K562 (cell line): Measurements from ENCODE around the gene GPHA2. TPM values are rescaled to one million over a fixed set of nuclear protein-coding genes. Genes with fewer than 3 reads are reported as not detected.
A peak's percentile ranks its signal among the peaks of the same experiment; 100 is the strongest.

Source experiments
- ATAC-seq: fragments of 200-7000 bp; cut with Tn5 transposase; 3 replicates; pipeline ENCODE4 v1.9.1; 2020; ENCODE audit warnings: moderate library complexity
- BruUV-seq: library from RNA; stranded (reverse); fragments of 400-500 nt; replicated peaks from 2 replicates; lab custom pipeline; 2021; lab: Mats Ljungman, UMichigan
- CTCF ChIA-PET: fragments of 300-600 bp; formaldehyde crosslinking; extraction: SDS; loops from one replicate; lab custom pipeline; 2021; ENCODE audit warnings: low intra/inter-chr PET ratio; lab: Yijun Ruan, JAX
- POLR2A ChIA-PET: fragments of 300-600, 350-650 bp; sonication (Branson Sonifier 250); formaldehyde crosslinking; extraction: SDS; loops from one replicate; lab custom pipeline; 2021; ENCODE audit warnings: antibody characterized with exemption, inconsistent platforms; lab: Yijun Ruan, JAX
- DNase-seq, 4 experiments: peaks; one replicate each; pipeline versions ENCODE4 v3.0.0 to v3.0.0-alpha.2; 2011 to 2018; ENCODE audit warnings: low spot score in 3 of 4, mixed read lengths in 3 of 4; ENCODE audit errors: extremely low read depth in 1 of 4
- FAIRE-seq: peaks from 2 replicates; lab custom pipeline; 2011; peaks lifted over from hg19 to GRCh38; lab: Jason Lieb, UNC
- H2AFZ ChIP-seq: 2 replicates; pipeline ENCODE4 v1.6.0; 2011; ENCODE audit warnings: low read depth, low read length, control low read depth, inconsistent platforms
- H3K27ac ChIP-seq: fragments of 200-600 bp; 3 replicates; pipeline ENCODE4 v1.8.0; 2011; ENCODE audit warnings: low read depth, mild to moderate bottlenecking, control low read depth, inconsistent platforms, low read length, moderate library complexity, mixed read lengths; ENCODE audit errors: extremely low read depth
- H3K27me3 ChIP-seq, 2 experiments: fragments of 300-600 bp in 1 of 2; 2 replicates in 1 of 2; 3 replicates in 1 of 2; pipeline versions ENCODE4 v1.6.0 to v1.8.0; 2011; ENCODE audit warnings: inconsistent platforms in 2 of 2, low read length in 2 of 2, mild to moderate bottlenecking in 1 of 2, mixed read lengths in 1 of 2, moderate library complexity in 1 of 2; ENCODE audit not compliant: control insufficient read depth in 2 of 2, insufficient read depth in 2 of 2
- H3K36me3 ChIP-seq: fragments of 300-600 bp; 3 replicates; pipeline ENCODE4 v1.8.0; 2011; ENCODE audit warnings: mild to moderate bottlenecking, low read length, inconsistent platforms; ENCODE audit not compliant: control insufficient read depth, insufficient read depth
- H3K4me1 ChIP-seq, 2 experiments: fragments of 200-600 bp in 1 of 2; replicated peaks in 1 of 2; 2 replicates in 1 of 2; 3 replicates in 1 of 2; pipeline versions ENCODE4 v1.5.1 to v1.8.0; 2011; ENCODE audit warnings: inconsistent platforms in 2 of 2, low read length in 2 of 2, mild to moderate bottlenecking in 1 of 2, mixed read lengths in 1 of 2, moderate library complexity in 1 of 2; ENCODE audit not compliant: control insufficient read depth in 2 of 2, insufficient read depth in 2 of 2
- H3K4me2 ChIP-seq: 2 replicates; pipeline ENCODE4 v1.6.1; 2011; ENCODE audit warnings: low read length, control low read depth, inconsistent platforms, mixed read lengths; ENCODE audit not compliant: insufficient read depth
- H3K4me3 ChIP-seq: fragments of 200-600 bp; sonication (generic), shearing (Covaris generic); 2 replicates; pipeline ENCODE4 v1.5.1; 2016; ENCODE audit warnings: control low read depth, inconsistent platforms
- H3K79me2 ChIP-seq: fragments of 200-600 bp; 3 replicates; pipeline ENCODE4 v1.8.0; 2011; ENCODE audit warnings: low read length, inconsistent platforms; ENCODE audit not compliant: control insufficient read depth, insufficient read depth
- H3K9ac ChIP-seq, 2 experiments: 2 replicates each; pipeline versions ENCODE4 v1.6.0 to v1.6.1; 2011; ENCODE audit warnings: low read depth in 2 of 2, low read length in 2 of 2, control low read depth in 1 of 2, inconsistent platforms in 1 of 2, mild to moderate bottlenecking in 1 of 2, mixed read lengths in 1 of 2; ENCODE audit not compliant: insufficient read depth in 1 of 2
- H3K9me1 ChIP-seq: one replicate; pipeline ENCODE4 v1.6.0; 2011; ENCODE audit warnings: inconsistent platforms, mild to moderate bottlenecking, low read length, moderate library complexity; ENCODE audit not compliant: control insufficient read depth, insufficient read depth
- H3K9me3 ChIP-seq: replicated peaks from 2 replicates; pipeline ENCODE4 v1.5.1; 2011; ENCODE audit warnings: low read depth, low read length, inconsistent platforms; ENCODE audit not compliant: control insufficient read depth, insufficient read depth
- H4K20me1 ChIP-seq: replicated peaks from 2 replicates; pipeline ENCODE4 v1.6.1; 2011; ENCODE audit warnings: low read length, inconsistent platforms, mixed read lengths; ENCODE audit not compliant: control insufficient read depth, insufficient read depth
- ATF3 ChIP-seq, 2 experiments: fragments of 450-650 bp in 1 of 2; sonication (generic) in 1 of 2; formaldehyde crosslinking in 1 of 2; IDR thresholded peaks in 1 of 2; conservative IDR thresholded peaks in 1 of 2; 2 replicates each; pipeline versions ENCODE4 v1.6.1 to v1.8.1; 2016 to 2023; ENCODE audit warnings: mild to moderate bottlenecking in 2 of 2, moderate library complexity in 2 of 2, inconsistent platforms in 1 of 2, missing genetic modification reagents in 1 of 2
- CBFA2T2 ChIP-seq: fragments of 450-650 bp; conservative IDR thresholded peaks from 2 replicates; pipeline ENCODE4 v1.6.1; 2017; ENCODE audit warnings: mild to moderate bottlenecking
- COPS2 ChIP-seq: fragments of 450-650 bp; conservative IDR thresholded peaks from 2 replicates; pipeline ENCODE4 v1.6.1; 2016; ENCODE audit warnings: mild to moderate bottlenecking, moderate library complexity
- CTCF ChIP-seq, 3 experiments: IDR thresholded peaks in 2 of 3; conservative IDR thresholded peaks in 1 of 3; 2 replicates each; pipeline ENCODE4 v1.5.1; 2011 to 2012; ENCODE audit warnings: low read length in 3 of 3, mild to moderate bottlenecking in 3 of 3, control low read depth in 2 of 3, improper control_type of control experiment in 1 of 3, inconsistent platforms in 1 of 3, low read depth in 1 of 3, mixed read lengths in 1 of 3, moderate library complexity in 1 of 3; ENCODE audit not compliant: insufficient read depth in 2 of 3
- ESRRB ChIP-seq: fragments of 250-450 bp; sonication (Bioruptor Pico); IDR thresholded peaks from 2 replicates; pipeline ENCODE4 v1.5.0; 2020; ENCODE audit warnings: mild to moderate bottlenecking, moderate library complexity, borderline replicate concordance
- HNRNPL ChIP-seq: fragments of 200-400 bp; formaldehyde crosslinking; IDR thresholded peaks from 2 replicates; pipeline ENCODE4 v1.6.1; 2017; ENCODE audit warnings: low read depth, mild to moderate bottlenecking, low read length
- KAT2B ChIP-seq: IDR thresholded peaks from one replicate; pipeline ENCODE4 v1.6.1; 2012; ENCODE audit warnings: low read depth, mild to moderate bottlenecking, control low read depth, inconsistent platforms, low read length, moderate library complexity
- KAT7 ChIP-seq: sonication (generic); formaldehyde crosslinking; IDR thresholded peaks from 2 replicates; pipeline ENCODE4 v1.8.0; 2022; ENCODE audit warnings: missing genetic modification reagents, mild to moderate bottlenecking, borderline replicate concordance
- MCM3 ChIP-seq: fragments of 450-650 bp; IDR thresholded peaks from 2 replicates; pipeline ENCODE4 v1.6.1; 2016
- MLLT1 ChIP-seq, 2 experiments: fragments of 450-650 bp; IDR thresholded peaks; 2 replicates each; pipeline ENCODE4 v1.6.1; 2016
- RERE ChIP-seq: sonication (generic); formaldehyde crosslinking; IDR thresholded peaks from 2 replicates; pipeline ENCODE4 v1.8.0; 2023; ENCODE audit warnings: missing genetic modification reagents, mild to moderate bottlenecking, borderline replicate concordance
- SRSF1 ChIP-seq: fragments of 200-400 bp; formaldehyde crosslinking; IDR thresholded peaks from 2 replicates; pipeline ENCODE4 v1.6.1; 2017; ENCODE audit warnings: mild to moderate bottlenecking, low read depth, low read length, moderate library complexity
- TBP ChIP-seq: optimal IDR thresholded peaks from 2 replicates; pipeline ENCODE3; 2011; ENCODE audit warnings: low read depth, low read length, improper control_type of control experiment
- WGBS: fragments of 100-300 bp; shearing (Covaris generic); methylation state at CpG from one replicate; pipeline ENCODE4 v1.1.6; 2016; ENCODE audit warnings: low coverage, mixed read lengths; ENCODE audit not compliant: insufficient coverage; ENCODE audit errors: missing lambda C conversion rate; 5-methylcytosine and 5-hydroxymethylcytosine counted together
- in situ Hi-C: fragments of 300-500 bp; cut with MboI; formaldehyde crosslinking; loops from 4 replicates; pipeline ENCODE4 v1.15.0; 2018; ENCODE audit warnings: inconsistent platforms, mixed read lengths
- intact Hi-C: fragments of 100-400 bp; cut with micrococcal nuclease; formaldehyde crosslinking; loops from 2 replicates; pipeline ENCODE4 v1.14.2; 2022
- polyA plus RNA-seq, 8 experiments: library from polyadenylated mRNA; depleted of rRNA in 4 of 8; stranded (reverse) in 5 of 8; unstranded in 3 of 8; fragments of >200 nt; fragmentation: Nextera tagmentation in 2 of 8; fragmentation: Illumina TruSeq in 1 of 8; extraction: Ambion mirVana in 2 of 8; extraction: Trizol in 1 of 8; gene quantifications; 2 replicates each; pipeline versions ENCODE4 v1.2.1 to v1.2.3, GENCODE V29; 2011 to 2014; ENCODE audit warnings: inconsistent platforms in 1 of 8, missing spikeins in 1 of 8
- total RNA-seq, 7 experiments: library from RNA; depleted of rRNA in 6 of 7; stranded (reverse); fragments of >200 nt in 6 of 7; fragmentation: Illumina TruSeq in 2 of 7; extraction: Trizol in 2 of 7; gene quantifications; 2 replicates each; pipeline versions ENCODE4 v1.2.1 to v1.2.3, GENCODE V29; 2011 to 2021; ENCODE audit warnings: low replicate concordance in 1 of 7

Gene GPHA2
- total and polyA plus RNA-seq, 9 of the 15 experiments (the other 6 are each of a cell fraction or from before 2014, with no cell fraction given) = 0.17 to 0.22 TPM; not detected in 7

- H3K4me2 ChIP-seq = no peak overlapping the region
- 8% methylated on average over 3 of the region's 3 CpGs for WGBS
- no peak for ATAC-seq
- no peak overlapping the region for H3K9ac ChIP-seq
- H3K27me3 ChIP-seq = no peaks in the 10 kb centered on the region; a peak in 1 of 5 replicates
- POLR2A ChIA-PET = no interaction called here
- no peak overlapping the region for H3K27ac ChIP-seq
- CTCF ChIA-PET = no interaction called here
- no TSS peak for BruUV-seq
- no peaks in the 10 kb centered on the region for H3K36me3 ChIP-seq
- in situ Hi-C loops (no loop called here), intact Hi-C loops (no loop called here)
- no peak for FAIRE-seq
- H2AFZ ChIP-seq = no peak overlapping the region
- no peak overlapping the region for H3K4me3 ChIP-seq
- no peaks in the 10 kb centered on the region for H3K9me3 ChIP-seq
- H3K9me1 ChIP-seq = no peaks in the 10 kb centered on the region
- DNase-seq = no peak
- H3K4me1 ChIP-seq = peaks cover 4 to 11% of the 10 kb centered on the region in 2 experiments; a peak in 3 of 5 replicates
- no peaks in the 10 kb centered on the region for H3K79me2 ChIP-seq
- H4K20me1 ChIP-seq = no peaks in the 10 kb centered on the region
- TF ChIP-seq MCM3 (no peak), RERE (CRISPR knock-in tag) (no peak), ATF3 (IDR thresholded peaks at IDR 0.05) (peak; percentile 35; the same call in 1 of the 2 replicates), ATF3 (CRISPR knock-in tag; conservative IDR thresholded peaks at IDR 0.05) (no peak), KAT2B (no peak), COPS2 (no peak), CBFA2T2 (no peak), ESRRB (CRISPR knock-in tag) (no peak), CTCF (IDR thresholded peaks at IDR 0.05 in 2 of 3, conservative IDR thresholded peaks at IDR 0.05 in 1 of 3; ENCODE audit: insufficient read depth in 2 of 3, low read depth in 1 of 3, low read length in 3 of 3) (no peak), TBP (peak; percentile 26), SRSF1 (no peak), KAT7 (CRISPR knock-in tag) (no peak), HNRNPL (no peak), MLLT1 (IDR thresholded peaks at IDR 0.05) (no peak)
These were observed 23.8 kb upstream of the GPHA2 start for GRCh38 chr11:64959498-64959897.
